Caco-2 (cell line): ENCODE data around the gene NOXO1. TPM values are rescaled to one million over a fixed set of nuclear protein-coding genes. Genes with fewer than 3 reads are reported as not detected.

Experiments used
- BruUV-seq: library from RNA; stranded (reverse); fragments of 400-500 nt; replicated peaks from 2 replicates; lab custom pipeline; 2021; lab: Mats Ljungman, UMichigan
- CTCF ChIA-PET: fragments of 300-600 bp; sonication (Branson Sonifier 250); formaldehyde crosslinking; loops from one replicate; lab custom pipeline; 2022; ENCODE audit warnings: antibody characterized with exemption; lab: Charles Lee
- POLR2A ChIA-PET: fragments of 300-600 bp; sonication (Branson Sonifier 250); formaldehyde crosslinking; loops from one replicate; lab custom pipeline; 2022; ENCODE audit warnings: antibody characterized with exemption; lab: Charles Lee
- DNase-seq, 2 experiments: peaks; one replicate each; pipeline versions ENCODE4 v3.0.0 to v3.0.0-alpha.2; 2020 to 2022
- H3K27me3 ChIP-seq: replicated peaks from 2 replicates; pipeline ENCODE4 v1.6.0; 2011; ENCODE audit warnings: low read length; ENCODE audit not compliant: control insufficient read depth, insufficient read depth
- H3K36me3 ChIP-seq: 2 replicates; pipeline ENCODE4 v1.5.1; 2011; ENCODE audit warnings: low read length; ENCODE audit not compliant: control insufficient read depth, insufficient read depth
- H3K4me1 ChIP-seq: fragments of 250-450 bp; sonication (Bioruptor Pico); 2 replicates; pipeline ENCODE4 v1.5.1; 2020; ENCODE audit warnings: mild to moderate bottlenecking
- H3K4me3 ChIP-seq: 2 replicates; pipeline ENCODE4 v1.5.1; 2011; ENCODE audit warnings: low read depth, mild to moderate bottlenecking, control low read depth, low read length
- H3K9me3 ChIP-seq: fragments of 250-450 bp; sonication (Bioruptor Pico); 2 replicates; pipeline ENCODE4 v1.5.1; 2020; ENCODE audit warnings: mild to moderate bottlenecking, moderate library complexity
- H3K27ac Mint-ChIP-seq: one replicate; pipeline ENCODE4 v1.8.0; 2022; ENCODE audit warnings: mixed read lengths; ENCODE audit not compliant: unreplicated experiment
- H3K27me3 Mint-ChIP-seq: one replicate; pipeline ENCODE4 v1.8.0; 2022; ENCODE audit warnings: mixed read lengths; ENCODE audit not compliant: insufficient read depth, unreplicated experiment
- H3K36me3 Mint-ChIP-seq: one replicate; pipeline ENCODE4 v1.8.0; 2022; ENCODE audit warnings: mild to moderate bottlenecking, mixed read lengths; ENCODE audit not compliant: insufficient read depth, unreplicated experiment
- H3K4me1 Mint-ChIP-seq: one replicate; pipeline ENCODE4 v1.8.0; 2022; ENCODE audit warnings: low read depth, mixed read lengths; ENCODE audit not compliant: unreplicated experiment
- H3K4me3 Mint-ChIP-seq: one replicate; pipeline ENCODE4 v1.8.0; 2022; ENCODE audit warnings: mild to moderate bottlenecking, moderate library complexity, mixed read lengths; ENCODE audit not compliant: unreplicated experiment
- H3K9me3 Mint-ChIP-seq: one replicate; pipeline ENCODE4 v1.8.0; 2022; ENCODE audit warnings: mixed read lengths; ENCODE audit not compliant: unreplicated experiment
- CTCF ChIP-seq, 2 experiments: fragments of 200-600 bp in 1 of 2; IDR thresholded peaks; 1 replicate in 1 of 2; 2 replicates in 1 of 2; pipeline versions ENCODE4 v1.5.1 to v1.8.0; 2011 to 2022; ENCODE audit warnings: antibody characterized with exemption in 1 of 2, control low read depth in 1 of 2, inconsistent platforms in 1 of 2, low read depth in 1 of 2, low read length in 1 of 2, mild to moderate bottlenecking in 1 of 2, moderate library complexity in 1 of 2; ENCODE audit not compliant: insufficient read depth in 1 of 2, severe bottlenecking in 1 of 2, unreplicated experiment in 1 of 2
- intact Hi-C: fragments of 100-400 bp; cut with micrococcal nuclease; formaldehyde crosslinking; loops from one replicate; pipeline ENCODE4 v1.10.0; 2022; ENCODE audit not compliant: unreplicated experiment
- total RNA-seq: library from RNA; stranded (reverse); gene quantifications from 2 replicates; pipeline ENCODE4 v1.2.3, GENCODE V29; 2022

Gene NOXO1
- total RNA-seq, 1 experiment from 2014 or later: 1.1 TPM

- no peaks in the 10 kb centered on the region for H3K4me1 Mint-ChIP-seq
- intact Hi-C loops: no loop called here
- Histone ChIP-seq H3K4me1 (no peaks in the 10 kb centered on the region), H3K4me3 (no peak overlapping the region), H3K27me3 (no peaks in the 10 kb centered on the region), H3K36me3 (no peaks in the 10 kb centered on the region), H3K9me3 (no peaks in the 10 kb centered on the region)
- CTCF ChIA-PET: no interaction called here
- no TSS peak for BruUV-seq
- TF ChIP-seq CTCF (IDR thresholded peaks at IDR 0.05; ENCODE audit: insufficient read depth in 1 of 2, low read depth in 1 of 2, low read length in 1 of 2, severe bottlenecking in 1 of 2, unreplicated experiment in 1 of 2): no peak
- POLR2A ChIA-PET: no interaction called here
- no peaks in the 10 kb centered on the region for H3K27me3 Mint-ChIP-seq
- H3K27ac Mint-ChIP-seq: no peak overlapping the region
- no peaks in the 10 kb centered on the region for H3K9me3 Mint-ChIP-seq
- H3K36me3 Mint-ChIP-seq: no peaks in the 10 kb centered on the region
- no peak for DNase-seq
- H3K4me3 Mint-ChIP-seq: no peak overlapping the region
Measured at GRCh38 chr16:1949507-1949906, 31.8 kb downstream of the NOXO1 start.

- DNase-seq: no peak
- ChIA-PET CTCF (interaction anchor here (0.7 kb wide), 1 partner anchor 203 kb away, joined by 4 read pairs; no protein-coding TSS in a partner anchor), POLR2A (no interaction called here)
- H3K4me1 ChIP-seq: peaks cover 5% of the 10 kb centered on the region
- intact Hi-C loops: no loop called here
- H3K9me3 Mint-ChIP-seq: no peaks in the 10 kb centered on the region
- H3K27me3 Mint-ChIP-seq: no peaks in the 10 kb centered on the region
- peaks cover 12% of the 10 kb centered on the region for H3K36me3 Mint-ChIP-seq
- H3K4me1 Mint-ChIP-seq: no peaks in the 10 kb centered on the region
- no peaks in the 10 kb centered on the region for H3K27me3 ChIP-seq
- TF ChIP-seq CTCF (IDR thresholded peaks at IDR 0.05; ENCODE audit: insufficient read depth in 1 of 2, low read depth in 1 of 2, low read length in 1 of 2, severe bottlenecking in 1 of 2, unreplicated experiment in 1 of 2): no peak
- H3K4me3 Mint-ChIP-seq: no peak overlapping the region
- H3K4me3 ChIP-seq: no peak overlapping the region
- no TSS peak for BruUV-seq
- no peaks in the 10 kb centered on the region for H3K36me3 ChIP-seq
- no peaks in the 10 kb centered on the region for H3K9me3 ChIP-seq
- H3K27ac Mint-ChIP-seq: no peak overlapping the region
Measured at GRCh38 chr16:1947369-1947670, 33.9 kb downstream of the NOXO1 start.

GRCh38 chr16:1946495-1947368, 34.5 kb downstream of the NOXO1 start:
- Mint-ChIP-seq H3K36me3 (peaks cover 13% of the 10 kb centered on the region), H3K9me3 (no peaks in the 10 kb centered on the region), H3K27ac (no peak overlapping the region), H3K27me3 (no peaks in the 10 kb centered on the region), H3K4me1 (no peaks in the 10 kb centered on the region), H3K4me3 (no peak overlapping the region)
- Histone ChIP-seq H3K9me3 (no peaks in the 10 kb centered on the region), H3K4me3 (no peak overlapping the region), H3K36me3 (no peaks in the 10 kb centered on the region), H3K4me1 (peaks cover 11% of the 10 kb centered on the region), H3K27me3 (no peaks in the 10 kb centered on the region)
- intact Hi-C loops: no loop called here
- BruUV-seq: no TSS peak
- POLR2A ChIA-PET: no interaction called here
- DNase-seq: no peak
- no peak for TF ChIP-seq CTCF (IDR thresholded peaks at IDR 0.05; ENCODE audit: insufficient read depth in 1 of 2, low read depth in 1 of 2, low read length in 1 of 2, severe bottlenecking in 1 of 2, unreplicated experiment in 1 of 2)
- CTCF ChIA-PET: no interaction called here
